ENCODE data around the gene ATPAF1. TPM values are rescaled to one million over a fixed set of nuclear protein-coding genes. Genes with fewer than 3 reads are reported as not detected.

The ATPAF1 gene
- total and polyA plus RNA-seq, 5 donors = 144 to 218 (median 177) TPM

- H3K27me3 ChIP-seq (ENCODE audit: control insufficient read depth, insufficient read depth) = no peaks in the 10 kb centered on the region
- DNase-seq = no peak
- peak overlapping the region; percentile 13 for H3K27ac ChIP-seq (ENCODE audit: low read length)
- no peaks in the 10 kb centered on the region for H3K9me3 ChIP-seq (ENCODE audit: control insufficient read depth, low read length)
- WGBS = 0% methylated on average over 2 of the region's 2 CpGs
- H3K4me1 ChIP-seq (ENCODE audit: control insufficient read depth, insufficient read depth, low read length) = peaks cover 23% of the 10 kb centered on the region
- intact Hi-C loops (cut with DNase I) = no loop called here
- H3K4me3 ChIP-seq (ENCODE audit: low read length) = peak overlapping the region; percentile 50
- ATAC-seq = peak in 1 of 2 donors; percentile 3
Observed at GRCh38 chr1:46603481-46603857, 64.7 kb downstream of the ATPAF1 start.

DNA sequence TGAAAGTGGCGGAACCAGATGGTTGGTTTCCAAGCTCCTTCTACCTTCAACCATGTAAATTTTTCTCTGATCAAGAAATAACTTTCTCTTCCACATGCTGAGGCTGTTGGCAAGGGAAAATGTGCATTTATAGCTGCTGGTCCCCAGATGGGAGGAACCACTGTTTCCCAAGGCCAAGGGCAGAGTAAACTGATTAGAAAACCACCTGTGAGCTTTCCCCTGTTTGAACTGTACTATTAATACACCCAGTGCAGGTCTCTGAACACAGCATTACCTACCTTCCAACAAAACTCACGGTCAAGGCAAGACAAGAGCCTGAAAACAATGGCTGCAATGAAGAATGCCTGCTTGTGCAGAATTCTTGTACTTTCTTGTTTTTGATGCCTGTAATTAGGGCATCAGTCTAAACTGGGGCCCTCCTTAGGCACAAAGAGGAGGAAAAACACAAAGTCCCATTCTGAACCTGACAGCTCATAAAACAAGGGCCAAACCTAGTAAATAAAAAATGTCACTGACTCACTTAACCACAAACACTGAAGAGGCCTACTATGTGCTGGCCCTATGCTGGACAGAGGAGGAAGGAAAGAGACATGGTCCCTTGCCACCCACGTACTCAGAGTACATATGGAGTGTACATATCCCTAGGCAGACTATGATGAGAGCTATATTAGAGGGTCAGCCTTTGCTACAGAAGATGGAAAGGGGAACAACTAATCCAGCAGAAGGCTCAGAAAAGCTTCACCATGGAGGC, 66.7 kb downstream of the ATPAF1 start:
- no peak overlapping the region for H3K4me3 ChIP-seq (ENCODE audit: low read length)
- no peaks in the 10 kb centered on the region for H3K9me3 ChIP-seq (ENCODE audit: control insufficient read depth, low read length)
- H3K27ac ChIP-seq (ENCODE audit: low read length) = no peak overlapping the region
- WGBS = 83% methylated on average over 3 of the region's 3 CpGs
- H3K4me1 ChIP-seq (ENCODE audit: control insufficient read depth, insufficient read depth, low read length) = peaks cover 13% of the 10 kb centered on the region
- intact Hi-C loops (cut with DNase I) = no loop called here
- DNase-seq (no peak), ATAC-seq (no peak)
- no peaks in the 10 kb centered on the region for H3K27me3 ChIP-seq (ENCODE audit: control insufficient read depth, insufficient read depth)

GRCh38 chr1:46599059-46599970, 68.8 kb downstream of the ATPAF1 start:
- no peak for ATAC-seq
- Histone ChIP-seq H3K4me1 (ENCODE audit: control insufficient read depth, insufficient read depth, low read length) (peaks cover 10% of the 10 kb centered on the region), H3K9me3 (ENCODE audit: control insufficient read depth, low read length) (no peaks in the 10 kb centered on the region), H3K27me3 (ENCODE audit: control insufficient read depth, insufficient read depth) (no peaks in the 10 kb centered on the region), H3K4me3 (ENCODE audit: low read length) (no peak overlapping the region), H3K27ac (ENCODE audit: low read length) (no peak overlapping the region)
- DNase-seq = no peak
- intact Hi-C loops (cut with DNase I) = no loop called here
- WGBS = 82% methylated on average over 9 of the region's 9 CpGs

- H3K27me3 ChIP-seq (ENCODE audit: control insufficient read depth, insufficient read depth) = no peaks in the 10 kb centered on the region
- no peak for DNase-seq
- intact Hi-C loops (cut with DNase I) = no loop called here
- 87% methylated on average over 3 of the region's 3 CpGs for WGBS
- peaks cover 4% of the 10 kb centered on the region for H3K4me1 ChIP-seq (ENCODE audit: control insufficient read depth, insufficient read depth, low read length)
- no peak for ATAC-seq
- H3K27ac ChIP-seq (ENCODE audit: low read length) = no peak overlapping the region
- H3K4me3 ChIP-seq (ENCODE audit: low read length) = no peak overlapping the region
- no peaks in the 10 kb centered on the region for H3K9me3 ChIP-seq (ENCODE audit: control insufficient read depth, low read length)
Observed at GRCh38 chr1:46596846-46597245, 71.3 kb downstream of the ATPAF1 start.

GRCh38 chr1:46596036-46596435, 72.1 kb downstream of the ATPAF1 start:
- 100% methylated on average over 1 of the region's 1 CpG for WGBS
- intact Hi-C loops (cut with DNase I) = no loop called here
- H3K27ac ChIP-seq (ENCODE audit: low read length) = no peak overlapping the region
- DNase-seq (no peak), ATAC-seq (no peak)
- no peaks in the 10 kb centered on the region for H3K27me3 ChIP-seq (ENCODE audit: control insufficient read depth, insufficient read depth)
- peaks cover 4% of the 10 kb centered on the region for H3K4me1 ChIP-seq (ENCODE audit: control insufficient read depth, insufficient read depth, low read length)
- H3K9me3 ChIP-seq (ENCODE audit: control insufficient read depth, low read length) = no peaks in the 10 kb centered on the region
- H3K4me3 ChIP-seq (ENCODE audit: low read length) = no peak overlapping the region

DNA sequence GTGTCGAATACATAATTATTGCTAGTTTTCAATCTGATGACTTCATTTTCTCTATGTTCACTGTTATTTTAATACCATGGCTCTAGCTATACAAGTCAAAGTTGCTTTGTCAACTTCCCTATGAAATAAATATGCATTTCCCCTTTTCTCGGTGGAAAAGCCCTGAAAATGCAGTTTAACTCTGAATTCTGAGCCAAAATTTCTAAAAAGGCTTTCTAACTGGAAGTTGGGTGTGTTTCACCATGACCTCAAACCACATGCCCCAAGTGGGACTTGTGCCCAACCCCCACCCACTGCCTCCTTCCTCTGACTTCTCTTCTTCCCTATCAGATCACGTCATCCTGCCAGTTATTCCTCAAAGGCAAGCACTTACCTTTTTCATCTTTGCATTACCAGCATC, 73.0 kb downstream of the ATPAF1 start:
- Histone ChIP-seq H3K4me3 (ENCODE audit: low read length) (no peak overlapping the region), H3K4me1 (ENCODE audit: control insufficient read depth, insufficient read depth, low read length) (peaks cover 4% of the 10 kb centered on the region), H3K9me3 (ENCODE audit: control insufficient read depth, low read length) (no peaks in the 10 kb centered on the region), H3K27me3 (ENCODE audit: control insufficient read depth, insufficient read depth) (no peaks in the 10 kb centered on the region), H3K27ac (ENCODE audit: low read length) (no peak overlapping the region)
- ATAC-seq (peak; percentile 76 to 78), DNase-seq (peak; percentile 83 to 93 (median 88))
- 39% methylated on average over 3 of the region's 3 CpGs for WGBS
- intact Hi-C loops (cut with DNase I) = no loop called here

GRCh38 chr1:46594063-46594462, 74.1 kb downstream of the ATPAF1 start:
- 87% methylated on average over 5 of the region's 5 CpGs for WGBS
- H3K4me1 ChIP-seq (ENCODE audit: control insufficient read depth, insufficient read depth, low read length) = peaks cover under 1% of the 10 kb centered on the region
- H3K27me3 ChIP-seq (ENCODE audit: control insufficient read depth, insufficient read depth) = no peaks in the 10 kb centered on the region
- H3K9me3 ChIP-seq (ENCODE audit: control insufficient read depth, low read length) = no peaks in the 10 kb centered on the region
- H3K4me3 ChIP-seq (ENCODE audit: low read length) = no peak overlapping the region
- intact Hi-C loops (cut with DNase I) = no loop called here
- DNase-seq (no peak), ATAC-seq (no peak)
- no peak overlapping the region for H3K27ac ChIP-seq (ENCODE audit: low read length)

DNA sequence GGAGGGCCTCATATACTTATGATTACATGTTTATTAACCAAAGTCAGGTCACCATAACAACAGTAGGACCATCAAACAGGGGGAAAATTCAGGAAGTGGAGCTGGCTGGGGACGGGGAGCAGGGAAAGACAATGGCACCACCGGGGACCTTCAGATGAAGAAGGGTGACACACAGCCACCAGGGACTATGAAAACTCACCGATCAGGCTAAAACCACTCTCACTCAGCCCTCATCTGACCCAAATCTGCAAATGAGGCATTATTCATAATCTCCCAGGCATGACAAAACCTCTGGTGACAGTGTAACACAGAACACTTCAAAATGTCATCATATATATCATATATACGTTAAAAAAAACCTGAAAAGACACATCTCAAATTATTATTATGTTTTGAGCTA, 75.3 kb downstream of the ATPAF1 start:
- H3K9me3 ChIP-seq (ENCODE audit: control insufficient read depth, low read length) = no peaks in the 10 kb centered on the region
- no peak for DNase-seq
- H3K27me3 ChIP-seq (ENCODE audit: control insufficient read depth, insufficient read depth) = no peaks in the 10 kb centered on the region
- H3K4me3 ChIP-seq (ENCODE audit: low read length) = no peak overlapping the region
- H3K27ac ChIP-seq (ENCODE audit: low read length) = no peak overlapping the region
- 83% methylated on average over 4 of the region's 4 CpGs for WGBS
- ATAC-seq = no peak
- H3K4me1 ChIP-seq (ENCODE audit: control insufficient read depth, insufficient read depth, low read length) = no peaks in the 10 kb centered on the region
- intact Hi-C loops (cut with DNase I) = no loop called here

- intact Hi-C loops (cut with DNase I) = no loop called here
- H3K27me3 ChIP-seq (ENCODE audit: control insufficient read depth, insufficient read depth) = no peaks in the 10 kb centered on the region
- no peaks in the 10 kb centered on the region for H3K9me3 ChIP-seq (ENCODE audit: control insufficient read depth, low read length)
- H3K4me1 ChIP-seq (ENCODE audit: control insufficient read depth, insufficient read depth, low read length) = no peaks in the 10 kb centered on the region
- DNase-seq (no peak), ATAC-seq (no peak)
- WGBS = 94% methylated on average over 3 of the region's 3 CpGs
- H3K27ac ChIP-seq (ENCODE audit: low read length) = no peak overlapping the region
- no peak overlapping the region for H3K4me3 ChIP-seq (ENCODE audit: low read length)
Observed at GRCh38 chr1:46589529-46589928, 78.6 kb downstream of the ATPAF1 start.

DNA sequence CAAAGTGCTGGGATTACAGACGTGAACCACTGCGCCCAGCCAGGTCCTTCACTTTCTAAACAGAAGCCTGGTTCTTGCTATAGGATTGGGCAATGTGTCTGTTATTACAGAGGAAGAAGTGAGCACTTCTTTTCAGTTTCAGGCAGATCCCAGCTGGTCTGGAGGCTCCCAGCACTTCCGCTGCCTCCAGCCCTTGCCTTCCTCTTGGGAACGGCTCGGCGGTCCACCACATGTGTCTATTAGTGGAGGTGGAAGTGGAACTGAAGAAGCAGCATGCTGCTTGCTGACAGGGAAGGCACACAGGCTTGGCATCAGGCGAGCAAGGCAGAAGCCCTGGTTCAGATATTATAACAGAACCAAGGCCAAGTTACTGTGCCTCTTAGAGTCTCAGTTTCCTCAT, 81.1 kb downstream of the ATPAF1 start:
- DNase-seq (peak; percentile 59 to 85 (median 78)), ATAC-seq (peak; percentile 50 to 69)
- WGBS = 78% methylated on average over 7 of the region's 7 CpGs
- Histone ChIP-seq H3K9me3 (ENCODE audit: control insufficient read depth, low read length) (no peaks in the 10 kb centered on the region), H3K4me1 (ENCODE audit: control insufficient read depth, insufficient read depth, low read length) (no peaks in the 10 kb centered on the region), H3K27me3 (ENCODE audit: control insufficient read depth, insufficient read depth) (no peaks in the 10 kb centered on the region), H3K4me3 (ENCODE audit: low read length) (no peak overlapping the region), H3K27ac (ENCODE audit: low read length) (no peak overlapping the region)
- intact Hi-C loops (cut with DNase I) = no loop called here

- ATAC-seq (peak in 1 of 2 donors; percentile 22), DNase-seq (no peak)
- Histone ChIP-seq H3K4me1 (ENCODE audit: control insufficient read depth, insufficient read depth, low read length) (no peaks in the 10 kb centered on the region), H3K27me3 (ENCODE audit: control insufficient read depth, insufficient read depth) (no peaks in the 10 kb centered on the region), H3K27ac (ENCODE audit: low read length) (no peak overlapping the region), H3K9me3 (ENCODE audit: control insufficient read depth, low read length) (no peaks in the 10 kb centered on the region), H3K4me3 (ENCODE audit: low read length) (no peak overlapping the region)
- intact Hi-C loops (cut with DNase I) = no loop called here
- WGBS = 74% methylated on average over 12 of the region's 12 CpGs
Observed at GRCh38 chr1:46585312-46585938, 82.7 kb downstream of the ATPAF1 start.

Measured in right cardiac atrium (tissue), 5 donors.